Karpas-422 (cell line): Measurements from ENCODE around the gene CFAP99. TPM values are rescaled to one million over a fixed set of nuclear protein-coding genes. Genes with fewer than 3 reads are reported as not detected.
A peak's percentile ranks its signal among the peaks of the same experiment; 100 is the strongest.

Experiments used
- DNase-seq: peaks from one replicate; pipeline ENCODE4 v3.0.0-alpha.2; 2015
- H2AFZ ChIP-seq: fragments of 200-600 bp; sonication (generic); 2 replicates; pipeline ENCODE4 v1.6.1; 2014; ENCODE audit warnings: antibody characterized with exemption, low read length, mixed read lengths
- H3K27ac ChIP-seq: fragments of 200-600 bp; sonication (generic); 2 replicates; pipeline ENCODE4 v1.5.1; 2014; ENCODE audit warnings: mild to moderate bottlenecking, low read length, moderate library complexity
- H3K27me3 ChIP-seq: fragments of 200-600 bp; sonication (generic); 2 replicates; pipeline ENCODE4 v1.6.1; 2014; ENCODE audit warnings: low read length, mixed read lengths
- H3K36me3 ChIP-seq: fragments of 200-600 bp; sonication (generic); 2 replicates; pipeline ENCODE4 v1.6.1; 2014; ENCODE audit warnings: low read length, mixed read lengths; ENCODE audit not compliant: insufficient read depth
- H3K4me1 ChIP-seq: fragments of 200-600 bp; sonication (generic); 2 replicates; pipeline ENCODE4 v1.6.1; 2014; ENCODE audit warnings: mild to moderate bottlenecking, low read length, mixed read lengths
- H3K4me2 ChIP-seq: fragments of 200-600 bp; sonication (generic); 2 replicates; pipeline ENCODE4 v1.6.1; 2014; ENCODE audit warnings: low read length, low read depth, mild to moderate bottlenecking; ENCODE audit not compliant: poor library complexity, severe bottlenecking
- H3K4me3 ChIP-seq: fragments of 200-600 bp; sonication (generic); 2 replicates; pipeline ENCODE4 v1.5.1; 2014; ENCODE audit warnings: mild to moderate bottlenecking, antibody characterized with exemption, low read length, mixed read lengths
- H3K79me2 ChIP-seq: fragments of 200-600 bp; sonication (generic); 2 replicates; pipeline ENCODE4 v1.6.1; 2014; ENCODE audit warnings: mild to moderate bottlenecking, low read length, mixed read lengths
- H3K9ac ChIP-seq: fragments of 200-600 bp; sonication (generic); 2 replicates; pipeline ENCODE4 v1.6.0; 2014; ENCODE audit warnings: low read length
- H3K9me2 ChIP-seq: fragments of 200-600 bp; sonication (generic), shearing (Covaris generic); replicated peaks from 2 replicates; pipeline ENCODE4 v1.6.0; 2014; ENCODE audit warnings: mild to moderate bottlenecking, low read length, moderate library complexity; ENCODE audit not compliant: insufficient read depth
- H3K9me3 ChIP-seq: fragments of 300-700, 200-600 bp; sonication (generic); 2 replicates; pipeline ENCODE4 v1.6.1; 2014; ENCODE audit warnings: low read length, mixed read lengths
- H4K20me1 ChIP-seq: fragments of 200-600 bp; sonication (generic); 2 replicates; pipeline ENCODE4 v1.6.1; 2014; ENCODE audit warnings: mild to moderate bottlenecking, antibody characterized with exemption, low read length, low read depth; ENCODE audit not compliant: insufficient read depth
- total RNA-seq: library from RNA; depleted of rRNA; stranded (reverse); fragments of >200 nt; shearing (Covaris generic); gene quantifications from 2 replicates; pipeline ENCODE4 v1.2.3, GENCODE V29; 2014; ENCODE audit warnings: low replicate concordance

Gene CFAP99
- total RNA-seq, 1 experiment from 2014 or later, result 0.67 TPM

DNA sequence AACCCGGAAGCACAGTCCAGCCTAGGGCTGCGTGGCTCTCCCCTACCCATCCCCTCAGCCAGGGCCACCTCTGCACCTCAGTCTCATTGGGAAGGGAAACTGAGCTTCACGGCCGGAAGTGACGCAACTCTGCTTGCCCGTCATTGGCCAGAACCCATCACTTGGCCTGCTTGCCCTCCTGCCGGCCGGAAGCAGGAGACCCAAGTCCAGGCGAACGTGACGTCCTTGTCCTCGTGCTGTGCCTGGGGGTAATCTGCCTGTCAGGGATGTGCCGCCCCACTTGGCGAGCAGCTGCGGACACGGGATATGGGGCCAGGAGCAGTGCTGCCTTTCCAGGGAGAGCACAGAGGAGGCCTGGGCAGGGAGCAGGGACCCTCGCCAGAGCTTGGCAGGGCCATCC lies 31.5 kb upstream of the CFAP99 start:
- Histone ChIP-seq H3K79me2 (no peaks in the 10 kb centered on the region), H3K9ac (no peak overlapping the region), H3K4me2 (no peak overlapping the region), H3K9me2 (no peaks in the 10 kb centered on the region), H3K9me3 (no peaks in the 10 kb centered on the region), H3K36me3 (no peaks in the 10 kb centered on the region), H3K27ac (no peak overlapping the region), H3K4me1 (peaks cover 60% of the 10 kb centered on the region), H3K27me3 (no peaks in the 10 kb centered on the region), H3K4me3 (no peak overlapping the region), H2AFZ (no peak overlapping the region), H4K20me1 (no peaks in the 10 kb centered on the region)
- DNase-seq, result no peak

- H3K27ac ChIP-seq, result no peak overlapping the region
- no peak for DNase-seq
- H3K79me2 ChIP-seq, result no peaks in the 10 kb centered on the region
- no peak overlapping the region for H3K4me3 ChIP-seq
- H3K9ac ChIP-seq, result no peak overlapping the region
- H3K4me1 ChIP-seq, result peaks cover 60% of the 10 kb centered on the region
- no peaks in the 10 kb centered on the region for H4K20me1 ChIP-seq
- no peaks in the 10 kb centered on the region for H3K36me3 ChIP-seq
- H3K27me3 ChIP-seq, result no peaks in the 10 kb centered on the region
- no peaks in the 10 kb centered on the region for H3K9me2 ChIP-seq
- no peak overlapping the region for H2AFZ ChIP-seq
- H3K4me2 ChIP-seq, result no peak overlapping the region
- H3K9me3 ChIP-seq, result no peaks in the 10 kb centered on the region
Observed at GRCh38 chr4:2387829-2388228, 30.9 kb upstream of the CFAP99 start.

GRCh38 chr4:2388429-2389182 lies 30.1 kb upstream of the CFAP99 start:
- no peaks in the 10 kb centered on the region for H4K20me1 ChIP-seq
- H3K4me2 ChIP-seq, result peak overlapping the region; percentile 67
- peak; percentile 61 for DNase-seq
- peaks cover 60% of the 10 kb centered on the region for H3K4me1 ChIP-seq
- no peaks in the 10 kb centered on the region for H3K27me3 ChIP-seq
- no peaks in the 10 kb centered on the region for H3K79me2 ChIP-seq
- no peaks in the 10 kb centered on the region for H3K9me3 ChIP-seq
- H2AFZ ChIP-seq, result no peak overlapping the region
- peak overlapping the region; percentile 61 for H3K9ac ChIP-seq
- H3K27ac ChIP-seq, result no peak overlapping the region
- no peaks in the 10 kb centered on the region for H3K36me3 ChIP-seq
- no peaks in the 10 kb centered on the region for H3K9me2 ChIP-seq
- peak overlapping the region; percentile 53; the same call in 1 of the 2 replicates for H3K4me3 ChIP-seq

DNA sequence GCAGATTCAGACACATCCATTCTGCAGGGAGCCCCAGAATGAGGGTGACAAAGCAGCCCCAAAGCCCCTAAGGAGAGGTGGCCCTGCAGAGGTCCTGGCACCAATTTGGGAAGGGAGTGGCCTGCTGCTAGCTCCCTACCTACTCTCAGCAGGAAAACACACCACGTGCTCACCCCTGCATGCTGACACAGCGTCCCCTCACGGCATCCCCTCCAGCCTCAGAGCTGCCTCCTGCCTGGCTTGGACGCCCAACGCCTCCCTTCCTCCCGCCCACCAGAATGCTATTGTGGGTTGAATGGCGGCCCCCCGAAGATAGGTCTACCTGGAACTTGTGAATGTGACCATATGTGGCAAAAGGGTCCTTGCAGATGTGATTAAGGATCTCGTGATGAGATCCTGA lies 29.1 kb upstream of the CFAP99 start:
- H3K9me2 ChIP-seq, result no peaks in the 10 kb centered on the region
- H3K9me3 ChIP-seq, result no peaks in the 10 kb centered on the region
- no peaks in the 10 kb centered on the region for H4K20me1 ChIP-seq
- peak overlapping the region; percentile 61; the same call in 1 of the 2 replicates for H2AFZ ChIP-seq
- H3K27ac ChIP-seq, result no peak overlapping the region
- no peaks in the 10 kb centered on the region for H3K27me3 ChIP-seq
- no peaks in the 10 kb centered on the region for H3K36me3 ChIP-seq
- peak overlapping the region; percentile 67 for H3K4me2 ChIP-seq
- peak overlapping the region; percentile 61 for H3K9ac ChIP-seq
- no peaks in the 10 kb centered on the region for H3K79me2 ChIP-seq
- H3K4me3 ChIP-seq, result peak overlapping the region; percentile 53; the same call in 1 of the 2 replicates
- no peak for DNase-seq
- peaks cover 68% of the 10 kb centered on the region for H3K4me1 ChIP-seq

GRCh38 chr4:2390146-2390545 lies 28.6 kb upstream of the CFAP99 start:
- Histone ChIP-seq H4K20me1 (no peaks in the 10 kb centered on the region), H3K9me3 (no peaks in the 10 kb centered on the region), H3K4me3 (no peak overlapping the region), H3K27me3 (no peaks in the 10 kb centered on the region), H3K9ac (peak overlapping the region; percentile 63; the same call in 1 of the 2 replicates), H3K27ac (no peak overlapping the region), H2AFZ (no peak overlapping the region), H3K79me2 (no peaks in the 10 kb centered on the region), H3K36me3 (no peaks in the 10 kb centered on the region), H3K4me1 (peaks cover 72% of the 10 kb centered on the region), H3K4me2 (peak overlapping the region; percentile 67), H3K9me2 (no peaks in the 10 kb centered on the region)
- DNase-seq, result no peak

DNA sequence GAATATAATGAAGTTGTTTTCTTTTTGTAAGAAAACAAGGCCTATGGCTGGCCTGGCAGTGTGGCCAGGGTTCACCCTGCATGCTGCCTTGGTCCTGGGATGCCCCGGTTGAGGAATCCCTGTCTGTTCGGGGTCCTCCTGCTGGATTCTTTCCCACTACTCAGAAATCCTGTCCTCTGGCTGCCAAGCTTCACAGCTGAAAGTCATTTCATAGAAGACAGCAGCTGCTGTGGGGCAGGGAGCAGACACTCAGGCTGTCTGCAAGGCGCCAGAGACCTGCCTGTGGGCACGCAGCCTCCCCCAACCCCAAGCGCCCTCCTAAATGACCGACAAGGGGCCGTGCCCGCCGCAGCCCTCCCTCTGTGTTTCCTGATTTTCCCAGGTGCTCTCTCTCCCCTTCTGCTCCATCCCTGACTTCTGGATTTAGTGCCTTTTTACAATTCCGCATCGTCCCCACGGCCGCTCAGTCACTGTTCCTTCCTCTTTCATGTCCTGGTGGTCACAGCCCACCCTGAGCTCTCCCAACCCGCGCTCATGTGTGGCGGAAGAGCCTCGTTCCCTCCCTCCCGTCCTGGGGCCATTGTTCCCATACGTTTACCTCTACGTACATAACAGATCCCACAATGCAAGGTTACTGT lies 27.9 kb upstream of the CFAP99 start:
- H3K9ac ChIP-seq, result peak overlapping the region; percentile 63
- H4K20me1 ChIP-seq, result no peaks in the 10 kb centered on the region
- H2AFZ ChIP-seq, result peak overlapping the region; percentile 82
- H3K27ac ChIP-seq, result peak overlapping the region; percentile 88
- peaks cover 80% of the 10 kb centered on the region for H3K4me1 ChIP-seq
- peak overlapping the region; percentile 50 for H3K4me3 ChIP-seq
- no peaks in the 10 kb centered on the region for H3K79me2 ChIP-seq
- H3K36me3 ChIP-seq, result no peaks in the 10 kb centered on the region
- no peaks in the 10 kb centered on the region for H3K27me3 ChIP-seq
- H3K4me2 ChIP-seq, result peak overlapping the region; percentile 77
- no peak for DNase-seq
- H3K9me3 ChIP-seq, result no peaks in the 10 kb centered on the region
- no peaks in the 10 kb centered on the region for H3K9me2 ChIP-seq

DNA sequence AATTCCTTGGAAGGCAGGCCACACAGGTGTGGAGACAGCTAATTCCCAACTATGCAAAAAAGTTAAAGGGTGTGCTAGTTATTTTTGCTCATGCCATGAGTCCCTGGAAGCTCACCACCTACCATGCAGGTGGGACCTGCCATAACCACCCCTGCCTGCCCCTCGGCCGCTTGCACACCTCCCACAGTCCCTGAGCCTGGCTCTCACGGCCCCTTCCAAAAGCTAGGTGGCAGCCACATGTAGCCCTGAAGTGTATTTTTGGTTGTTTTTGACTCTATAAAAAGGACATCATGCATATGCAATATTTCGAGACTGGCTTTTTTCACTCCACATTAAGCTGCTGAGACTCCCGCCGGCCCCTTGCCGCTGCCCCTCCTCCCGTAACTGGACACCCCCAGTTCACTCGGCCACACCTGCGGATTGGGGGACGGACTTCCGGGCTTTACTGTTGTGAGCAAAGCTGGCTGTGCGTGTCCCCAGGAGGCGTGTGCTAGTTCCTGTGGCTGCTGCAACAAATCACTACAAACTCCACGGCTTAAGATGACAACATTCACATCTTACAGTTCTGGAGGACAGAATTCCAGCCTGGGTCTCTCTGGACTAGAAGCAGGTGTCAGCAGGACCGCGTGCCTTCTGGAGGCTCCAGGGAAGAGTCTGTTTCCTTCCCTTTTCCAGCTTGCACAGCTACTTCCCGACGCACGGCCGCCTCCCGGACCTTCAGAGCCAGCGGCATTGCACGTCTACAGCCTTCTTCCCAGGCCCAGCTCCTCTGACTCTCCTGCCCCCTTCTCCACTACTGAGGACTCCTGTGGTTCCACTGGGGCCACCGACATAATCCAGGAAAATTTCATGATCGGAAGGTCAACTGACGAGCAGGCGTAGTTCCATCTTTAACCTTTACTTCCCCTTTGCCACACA lies 25.1 kb upstream of the CFAP99 start:
- no peaks in the 10 kb centered on the region for H3K36me3 ChIP-seq
- H3K79me2 ChIP-seq, result no peaks in the 10 kb centered on the region
- no peaks in the 10 kb centered on the region for H3K9me2 ChIP-seq
- H3K4me2 ChIP-seq, result peak overlapping the region; percentile 71
- peak; percentile 91 for DNase-seq
- H3K4me3 ChIP-seq, result peak overlapping the region; percentile 50
- peak overlapping the region; percentile 46; the same call in 1 of the 2 replicates for H2AFZ ChIP-seq
- peaks cover 78% of the 10 kb centered on the region for H3K4me1 ChIP-seq
- peak overlapping the region; percentile 88 for H3K27ac ChIP-seq
- no peaks in the 10 kb centered on the region for H4K20me1 ChIP-seq
- peak overlapping the region; percentile 46 for H3K9ac ChIP-seq
- no peaks in the 10 kb centered on the region for H3K9me3 ChIP-seq
- no peaks in the 10 kb centered on the region for H3K27me3 ChIP-seq

GRCh38 chr4:2394528-2394927 lies 24.2 kb upstream of the CFAP99 start:
- H4K20me1 ChIP-seq, result no peaks in the 10 kb centered on the region
- H3K4me1 ChIP-seq, result peaks cover 69% of the 10 kb centered on the region
- no peak overlapping the region for H2AFZ ChIP-seq
- H3K27me3 ChIP-seq, result no peaks in the 10 kb centered on the region
- H3K9me3 ChIP-seq, result no peaks in the 10 kb centered on the region
- H3K9ac ChIP-seq, result no peak overlapping the region
- no peaks in the 10 kb centered on the region for H3K36me3 ChIP-seq
- DNase-seq, result no peak
- H3K4me2 ChIP-seq, result no peak overlapping the region
- H3K9me2 ChIP-seq, result no peaks in the 10 kb centered on the region
- H3K79me2 ChIP-seq, result no peaks in the 10 kb centered on the region
- H3K27ac ChIP-seq, result no peak overlapping the region
- H3K4me3 ChIP-seq, result no peak overlapping the region
